ENCODE data around the gene EMID1. TPM values are rescaled to one million over a fixed set of nuclear protein-coding genes. Genes with fewer than 3 reads are reported as not detected.

Gene EMID1
- total RNA-seq, 1 experiment from 2014 or later, result 6.1 TPM

- CTCF ChIA-PET, result no interaction called here
These were observed 47.7 kb upstream of the EMID1 start for GRCh38 chr22:29157759-29158535.

GRCh38 chr22:29158546-29158945, 47.1 kb upstream of the EMID1 start:
- ChIA-PET POLR2A (no interaction called here), CTCF (no interaction called here)
- H3K27ac Mint-ChIP-seq, result no peak overlapping the region
- peaks cover 3% of the 10 kb centered on the region; the same call in 1 of the 2 replicates for H3K9me3 Mint-ChIP-seq
- no peak overlapping the region for H3K4me3 Mint-ChIP-seq
- DNase-seq (ENCODE audit: low spot score) (no peak), ATAC-seq (no peak)
- no peaks in the 10 kb centered on the region for H3K36me3 Mint-ChIP-seq
- peaks cover 2% of the 10 kb centered on the region; the same call in 1 of the 2 replicates for H3K27me3 Mint-ChIP-seq (ENCODE audit: low read depth)
- peaks cover 20% of the 10 kb centered on the region for H3K4me1 Mint-ChIP-seq
- TF ChIP-seq TP53 (CRISPR knock-in tag; IDR thresholded peaks at IDR 0.05) (no peak), ERG (CRISPR knock-in tag; IDR thresholded peaks at IDR 0.05) (no peak), ETV6 (CRISPR knock-in tag; IDR thresholded peaks at IDR 0.05) (no peak), USF1 (CRISPR knock-in tag; IDR thresholded peaks at IDR 0.05) (no peak), HMGXB4 (CRISPR knock-in tag; IDR thresholded peaks at IDR 0.05) (no peak), IRF2 (CRISPR knock-in tag; IDR thresholded peaks at IDR 0.05; ENCODE audit: borderline replicate concordance, low read depth) (no peak), PREB (CRISPR knock-in tag; IDR thresholded peaks at IDR 0.05; ENCODE audit: borderline replicate concordance) (no peak)

More at GRCh38 chr22:29157759-29158535, 47.7 kb upstream of the EMID1 start:
- Mint-ChIP-seq H3K27me3 (ENCODE audit: low read depth) (peaks cover 2% of the 10 kb centered on the region; the same call in 1 of the 2 replicates), H3K4me3 (no peak overlapping the region), H3K36me3 (no peaks in the 10 kb centered on the region), H3K27ac (no peak overlapping the region), H3K4me1 (peaks cover 24% of the 10 kb centered on the region), H3K9me3 (peaks cover 3% of the 10 kb centered on the region; the same call in 1 of the 2 replicates)
- peak; percentile 36 for ATAC-seq
- POLR2A ChIA-PET, result no interaction called here
- no peak for TF ChIP-seq TCF7 (CRISPR knock-in tag; IDR thresholded peaks at IDR 0.05; ENCODE audit: low read depth)
- TF ChIP-seq ELF4 (CRISPR knock-in tag; IDR thresholded peaks at IDR 0.05; ENCODE audit: low read depth), result no peak
- no peak for TF ChIP-seq CTCF (IDR thresholded peaks at IDR 0.05)
- TF ChIP-seq USF1 (CRISPR knock-in tag; IDR thresholded peaks at IDR 0.05), result peak; percentile 94
- TF ChIP-seq USF2 (CRISPR knock-in tag; IDR thresholded peaks at IDR 0.05), result peak; percentile 95
- TF ChIP-seq HMGXB4 (CRISPR knock-in tag; IDR thresholded peaks at IDR 0.05), result no peak
- 0 out of 2 replicates have a peak, but pooled peaks have one; percentile 20 for TF ChIP-seq MAX (CRISPR knock-in tag; IDR thresholded peaks at IDR 0.05)
- DNase-seq (ENCODE audit: low spot score), result no peak

All from WTC11 (cell line).